Lower lobe of right lung (tissue), 2 donors: ENCODE measurements around the gene APLF. TPM values are rescaled to one million over a fixed set of nuclear protein-coding genes. Genes with fewer than 3 reads are reported as not detected.
A peak's percentile ranks its signal among the peaks of the same experiment; 100 is the strongest.
"Not testable (repeated sequence)": the region's sequence is repeated elsewhere in the genome, so short reads cannot be mapped to it uniquely, and the experiment has no call there.

Experiments
- ATAC-seq, 2 donors: fragments of 200-7000 bp; cut with Tn5 transposase; one replicate each; pipeline ENCODE4 v1.9.1; 2020 to 2022; ENCODE audit warnings: mild to moderate bottlenecking in 2 of 2, moderate library complexity in 2 of 2
- DNase-seq: peaks from one replicate; pipeline ENCODE4 v3.0.0-alpha.2; 2020
- H3K27ac ChIP-seq: fragments of 200-600 bp; one replicate; pipeline ENCODE4 v1.8.0; 2022
- H3K27me3 ChIP-seq: fragments of 200-600 bp; one replicate; pipeline ENCODE4 v1.8.0; 2022; ENCODE audit warnings: low read depth
- H3K36me3 ChIP-seq: fragments of 200-600 bp; one replicate; pipeline ENCODE4 v1.8.0; 2022; ENCODE audit warnings: mild to moderate bottlenecking
- H3K4me1 ChIP-seq: fragments of 200-600 bp; one replicate; pipeline ENCODE4 v1.8.0; 2022
- H3K4me3 ChIP-seq: fragments of 200-600 bp; one replicate; pipeline ENCODE4 v1.8.0; 2022; ENCODE audit warnings: mild to moderate bottlenecking
- H3K9me3 ChIP-seq: fragments of 200-600 bp; one replicate; pipeline ENCODE4 v1.8.0; 2022
- CTCF ChIP-seq: fragments of 200-600 bp; IDR thresholded peaks from one replicate; pipeline ENCODE4 v1.8.0; 2022; ENCODE audit warnings: antibody characterized with exemption, mild to moderate bottlenecking
- intact Hi-C: fragments of 100-400 bp; cut with DNase I; formaldehyde crosslinking; loops from one replicate; pipeline ENCODE4 v1.11.0; 2022
- total RNA-seq: library from RNA; stranded (reverse); fragmentation: NEBNext Ultra II Directional; extraction: Animal tissue kit (Norgen Biotek cat#: 25700); gene quantifications from one replicate; pipeline ENCODE4 v1.2.1, GENCODE V29; 2021
- donor health status: DM: no; HTN: yes; CAD: no; lungs with severe emphysema.

APLF gene
- total RNA-seq, 1 donor from 2014 or later = 5.8 TPM

- intact Hi-C loops = loop anchor here (10.0 kb wide), 1 partner anchor 126 kb away; the partner anchor contains the start of genes APLF and FBXO48
- Histone ChIP-seq H3K9me3 (no peaks in the 10 kb centered on the region), H3K4me1 (peaks cover 5% of the 10 kb centered on the region), H3K36me3 (no peaks in the 10 kb centered on the region), H3K4me3 (no peak overlapping the region), H3K27ac (no peak overlapping the region), H3K27me3 (no peaks in the 10 kb centered on the region)
- DNase-seq = no peak
- TF ChIP-seq CTCF = no peak
- ATAC-seq = no peak
Observed at GRCh38 chr2:68590702-68591101, 123.3 kb downstream of the APLF start.

DNA sequence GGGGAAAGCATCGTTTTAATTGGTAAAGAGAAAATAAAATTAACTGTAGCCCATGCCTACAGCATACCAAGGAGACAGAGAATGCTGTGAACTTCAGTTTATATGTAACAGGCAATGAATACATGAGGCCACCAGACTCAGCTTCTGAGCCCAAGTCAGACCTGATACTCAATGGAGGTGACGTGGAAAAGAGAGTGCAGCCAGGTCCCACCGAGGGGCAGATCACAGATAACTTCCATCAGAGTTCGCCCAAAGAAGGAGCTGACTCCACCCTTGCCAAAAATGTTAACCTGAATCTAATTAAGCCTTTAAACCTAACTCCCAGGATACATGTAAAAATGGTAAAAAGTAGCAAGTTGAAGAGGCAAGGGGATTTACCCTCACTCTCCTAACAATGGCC lies 123.8 kb downstream of the APLF start:
- no peaks in the 10 kb centered on the region for H3K36me3 ChIP-seq
- H3K4me1 ChIP-seq = peaks cover 5% of the 10 kb centered on the region
- DNase-seq = no peak
- intact Hi-C loops = loop anchor here (10.0 kb wide), 1 partner anchor 126 kb away; the partner anchor contains the start of genes APLF and FBXO48
- no peak for ATAC-seq
- no peaks in the 10 kb centered on the region for H3K9me3 ChIP-seq
- H3K4me3 ChIP-seq = no peak overlapping the region
- H3K27me3 ChIP-seq = no peaks in the 10 kb centered on the region
- H3K27ac ChIP-seq = no peak overlapping the region
- TF ChIP-seq CTCF = no peak

- ATAC-seq (no peak), DNase-seq (no peak)
- no peaks in the 10 kb centered on the region for H3K36me3 ChIP-seq
- intact Hi-C loops = loop anchor here (10.0 kb wide), 1 partner anchor 129 kb away; the partner anchor contains the start of genes APLF and FBXO48
- H3K27ac ChIP-seq = no peak overlapping the region
- H3K9me3 ChIP-seq = no peaks in the 10 kb centered on the region
- H3K4me1 ChIP-seq = peaks cover 5% of the 10 kb centered on the region
- H3K4me3 ChIP-seq = no peak overlapping the region
- H3K27me3 ChIP-seq = no peaks in the 10 kb centered on the region
- TF ChIP-seq CTCF = no peak
Observed at GRCh38 chr2:68594041-68594440, 126.7 kb downstream of the APLF start.

GRCh38 chr2:68594674-68595492 lies 127.5 kb downstream of the APLF start:
- Histone ChIP-seq H3K36me3 (no peaks in the 10 kb centered on the region), H3K4me3 (no peak overlapping the region), H3K9me3 (no peaks in the 10 kb centered on the region), H3K27ac (no peak overlapping the region), H3K27me3 (no peaks in the 10 kb centered on the region), H3K4me1 (peaks cover 5% of the 10 kb centered on the region)
- ATAC-seq (peak; percentile 75 to 76), DNase-seq (peak; percentile 49)
- peak; percentile 86 for TF ChIP-seq CTCF
- intact Hi-C loops = loop anchor here (10.0 kb wide), 1 partner anchor 130 kb away; the partner anchor contains the start of genes APLF and FBXO48

DNA sequence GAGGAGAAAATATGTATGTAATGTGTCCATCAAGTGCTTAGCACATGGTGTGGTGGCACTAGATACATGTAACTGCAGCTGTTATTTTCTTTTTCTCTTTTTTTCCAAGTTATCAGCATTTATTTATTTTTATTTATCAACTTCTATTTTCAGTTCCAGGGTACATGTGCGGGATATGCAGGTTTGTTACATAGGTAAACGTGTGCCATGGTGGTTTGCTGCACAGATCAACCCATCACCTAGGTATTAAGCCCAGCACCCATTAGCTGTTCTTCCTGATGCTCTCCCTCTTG lies 128.1 kb downstream of the APLF start:
- intact Hi-C loops = loop anchor here (10.0 kb wide), 1 partner anchor 131 kb away; the partner anchor contains the start of genes APLF and FBXO48
- H3K4me1 ChIP-seq, H3K4me3 ChIP-seq, H3K27ac ChIP-seq, ATAC-seq, H3K36me3 ChIP-seq, H3K9me3 ChIP-seq, DNase-seq, H3K27me3 ChIP-seq: not testable (repeated sequence)

DNA sequence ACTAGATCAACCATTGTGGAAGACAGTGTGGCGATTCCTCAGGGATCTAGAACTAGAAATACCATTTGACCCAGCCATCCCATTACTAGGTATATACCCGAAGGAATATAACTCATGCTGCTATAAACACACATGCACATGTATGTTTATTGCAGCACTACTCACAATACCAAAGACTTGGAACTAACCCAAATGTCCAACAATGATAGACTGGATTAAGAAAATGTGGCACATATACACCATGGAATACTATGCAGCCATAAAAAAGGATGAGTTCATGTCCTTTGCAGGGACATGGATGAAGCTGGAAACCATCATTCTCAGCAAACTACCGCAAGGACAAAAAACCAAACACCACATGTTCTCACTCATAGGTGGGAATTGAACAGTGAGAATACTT lies 133.1 kb downstream of the APLF start:
- ATAC-seq, H3K27ac ChIP-seq, H3K27me3 ChIP-seq, intact Hi-C loops, H3K4me3 ChIP-seq, H3K9me3 ChIP-seq, DNase-seq, H3K36me3 ChIP-seq, H3K4me1 ChIP-seq: not testable (repeated sequence)
